Cardiac fibroblast (primary cell): Measurements from ENCODE around the gene TEX2.

Experiments
- DNase-seq, 2 donors: peaks; one replicate each; pipeline versions ENCODE4 v3.0.0 to v3.0.0-alpha.2; 2010; ENCODE audit warnings: low read depth in 2 of 2
- H3K4me3 ChIP-seq, 2 donors: replicated peaks in 1 of 2; 1 replicate in 1 of 2; 2 replicates in 1 of 2; pipeline ENCODE4 v1.5.1; 2011; ENCODE audit warnings: low read depth in 2 of 2, low read length in 2 of 2, mild to moderate bottlenecking in 2 of 2, moderate library complexity in 1 of 2
- TF ChIP-seq, protein P1 (sequence below): IDR thresholded peaks from one replicate; pipeline ENCODE4 v1.5.1; 2011; ENCODE audit warnings: low read depth, mild to moderate bottlenecking, low read length, inconsistent platforms

The TEX2 gene

GRCh38 chr17:64109400-64109799, 153.7 kb downstream of the TEX2 start:
- no peak overlapping the region for H3K4me3 ChIP-seq
- TF ChIP-seq, protein P1, sequence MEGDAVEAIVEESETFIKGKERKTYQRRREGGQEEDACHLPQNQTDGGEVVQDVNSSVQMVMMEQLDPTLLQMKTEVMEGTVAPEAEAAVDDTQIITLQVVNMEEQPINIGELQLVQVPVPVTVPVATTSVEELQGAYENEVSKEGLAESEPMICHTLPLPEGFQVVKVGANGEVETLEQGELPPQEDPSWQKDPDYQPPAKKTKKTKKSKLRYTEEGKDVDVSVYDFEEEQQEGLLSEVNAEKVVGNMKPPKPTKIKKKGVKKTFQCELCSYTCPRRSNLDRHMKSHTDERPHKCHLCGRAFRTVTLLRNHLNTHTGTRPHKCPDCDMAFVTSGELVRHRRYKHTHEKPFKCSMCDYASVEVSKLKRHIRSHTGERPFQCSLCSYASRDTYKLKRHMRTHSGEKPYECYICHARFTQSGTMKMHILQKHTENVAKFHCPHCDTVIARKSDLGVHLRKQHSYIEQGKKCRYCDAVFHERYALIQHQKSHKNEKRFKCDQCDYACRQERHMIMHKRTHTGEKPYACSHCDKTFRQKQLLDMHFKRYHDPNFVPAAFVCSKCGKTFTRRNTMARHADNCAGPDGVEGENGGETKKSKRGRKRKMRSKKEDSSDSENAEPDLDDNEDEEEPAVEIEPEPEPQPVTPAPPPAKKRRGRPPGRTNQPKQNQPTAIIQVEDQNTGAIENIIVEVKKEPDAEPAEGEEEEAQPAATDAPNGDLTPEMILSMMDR: no peak
- DNase-seq: no peak

DNA sequence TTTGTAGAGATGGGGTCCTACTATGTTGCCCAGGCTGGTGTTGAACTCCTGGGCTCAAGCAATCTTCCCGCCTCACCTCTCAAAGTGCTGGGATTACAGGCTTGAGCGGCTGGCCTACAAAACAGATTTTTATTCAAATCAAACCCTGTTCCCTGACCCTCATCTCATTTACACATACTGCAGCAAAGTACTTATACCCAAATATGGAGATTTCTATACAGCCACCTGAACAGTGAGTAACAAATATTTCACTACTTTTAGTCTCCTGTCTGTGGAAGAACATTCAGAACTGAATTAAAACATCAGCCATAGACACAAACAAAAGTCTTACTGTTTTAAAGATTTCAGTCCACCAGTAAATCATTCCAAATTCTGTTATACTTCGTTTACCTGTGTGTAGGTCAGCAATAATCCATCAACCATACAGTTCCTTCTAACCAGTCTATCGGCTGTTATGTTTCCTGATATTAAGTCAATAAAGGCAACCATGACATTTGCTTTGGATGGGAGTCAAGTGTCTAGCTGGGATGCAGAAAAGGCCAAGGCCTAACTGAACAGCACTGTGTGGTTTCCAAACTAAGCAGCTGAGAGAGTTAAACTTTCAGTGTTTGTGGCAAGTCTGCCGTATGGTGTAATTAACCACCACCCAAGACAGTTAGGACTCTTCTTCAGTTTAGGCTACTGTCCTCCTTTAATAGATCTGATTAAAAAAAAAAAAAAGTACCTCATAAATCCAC, 155.4 kb downstream of the TEX2 start:
- TF ChIP-seq, protein P1: no peak
- DNase-seq: no peak
- H3K4me3 ChIP-seq: no peak overlapping the region

DNA sequence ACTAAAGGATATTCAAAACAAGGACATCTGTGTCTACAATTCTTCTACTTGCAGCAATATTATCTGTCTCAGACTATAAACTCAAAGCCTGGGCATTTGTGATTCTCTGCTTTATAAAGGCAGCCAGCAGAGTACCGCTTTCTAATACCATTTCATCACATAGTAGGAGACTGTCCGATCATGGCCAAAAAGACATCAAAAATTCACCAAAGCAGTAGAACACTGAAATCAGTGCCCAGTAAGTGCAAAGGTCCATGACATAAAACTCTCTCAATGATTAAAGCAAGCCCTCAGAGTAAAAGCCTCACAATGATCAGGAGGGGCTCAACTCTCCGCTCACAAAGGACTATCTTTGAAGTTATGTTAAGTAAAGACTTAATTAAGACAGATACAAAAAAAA, 156.1 kb downstream of the TEX2 start:
- H3K4me3 ChIP-seq: no peak overlapping the region
- TF ChIP-seq, protein P1: no peak
- DNase-seq: no peak

DNA sequence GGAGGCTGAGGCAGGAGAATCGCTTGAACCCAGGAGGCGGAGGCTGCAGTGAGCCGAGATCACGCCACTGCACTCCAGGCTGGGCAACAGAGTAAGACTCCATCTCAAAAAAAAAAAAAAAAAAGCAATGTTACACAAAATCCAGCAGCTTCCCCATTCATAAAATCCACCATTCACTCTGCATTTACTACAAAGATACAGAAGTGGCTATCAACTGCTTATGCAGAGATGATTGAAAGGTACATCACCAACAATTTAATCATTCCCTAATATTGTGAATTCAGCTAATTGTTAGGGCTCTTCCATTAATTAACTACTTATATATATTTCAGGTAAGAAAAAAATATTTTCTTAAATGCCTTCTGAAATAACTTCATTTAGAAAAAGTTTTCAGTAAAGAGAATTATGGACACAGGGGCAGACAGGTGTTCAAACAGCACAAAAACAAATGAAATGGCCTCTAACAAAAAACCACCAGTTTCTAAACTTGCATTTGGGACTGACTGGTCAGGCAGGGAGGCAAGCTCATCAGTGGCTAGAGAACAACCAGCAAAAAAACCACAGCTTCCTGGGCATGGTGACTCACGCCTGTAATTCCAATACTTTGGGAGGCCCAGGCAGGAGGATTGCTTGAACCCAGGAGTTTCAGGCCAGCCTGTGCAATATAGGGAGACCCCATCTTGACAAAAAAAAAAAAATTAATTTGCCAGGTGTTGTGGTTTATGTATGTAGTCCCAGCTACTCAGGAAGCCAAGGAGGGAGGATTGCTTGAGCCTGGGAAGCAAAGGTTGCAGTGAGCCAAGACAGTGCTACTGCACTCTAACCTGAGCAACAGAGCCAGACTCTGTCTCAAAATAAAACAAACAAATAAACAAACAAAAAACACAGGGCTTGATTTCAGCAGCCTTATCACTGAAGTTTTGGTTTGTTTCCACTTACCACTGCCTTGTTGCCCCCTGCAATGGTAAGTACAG, 159.4 kb downstream of the TEX2 start:
- peak; percentile 53 to 78 for DNase-seq
- TF ChIP-seq, protein P1: no peak

DNA sequence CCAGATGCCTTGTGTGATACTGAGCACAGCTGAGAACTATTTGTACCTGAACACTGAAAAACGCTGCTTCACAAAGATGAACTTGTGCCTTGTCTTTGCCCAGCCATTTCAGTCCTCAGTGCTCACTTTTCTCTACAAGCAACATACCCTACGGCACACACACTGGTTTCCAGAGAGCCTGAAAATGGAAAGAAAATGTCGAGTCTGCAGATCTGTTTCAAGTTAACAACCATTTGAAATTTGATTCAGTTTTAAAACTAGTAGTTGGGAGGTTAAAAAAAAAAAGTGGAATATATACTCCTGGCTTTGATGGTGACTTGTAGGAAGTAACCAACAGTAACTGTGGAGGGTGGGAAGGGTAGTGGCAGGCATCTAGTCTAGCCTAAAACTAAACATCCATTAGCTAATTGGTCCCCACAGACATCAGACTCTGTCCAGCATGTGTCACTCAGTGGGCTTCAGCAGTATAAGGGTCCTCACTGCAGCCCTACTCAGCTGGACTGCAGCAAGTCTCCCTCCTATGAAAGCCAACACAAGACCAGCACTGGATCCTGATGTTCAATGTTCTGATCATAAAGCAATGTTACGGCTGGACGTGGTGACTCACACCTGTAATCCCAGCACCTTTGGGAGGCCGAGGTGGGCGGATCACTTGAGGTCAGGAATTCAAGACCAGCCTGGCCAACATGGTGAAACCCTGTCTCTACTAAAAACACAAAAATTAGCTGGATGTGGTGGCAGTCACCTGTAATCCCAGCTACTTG, 160.3 kb downstream of the TEX2 start:
- H3K4me3 ChIP-seq: no peak overlapping the region
- TF ChIP-seq, protein P1: no peak
- no peak for DNase-seq

More for the DNA sequence above, 159.4 kb downstream of the TEX2 start:
- H3K4me3 ChIP-seq: no peak overlapping the region

GRCh38 chr17:64099543-64099942, 163.5 kb downstream of the TEX2 start:
- H3K4me3 ChIP-seq: no peak overlapping the region
- DNase-seq: no peak
- TF ChIP-seq, protein P1: no peak
